CD1c-positive myeloid dendritic cell (primary cell): ENCODE results near the gene ADARB1.

ENCODE experiments used
- DNase-seq: peaks from one replicate; pipeline ENCODE4 v3.0.0-alpha.2; 2016; ENCODE audit errors: extremely low spot score

ADARB1 gene

DNA sequence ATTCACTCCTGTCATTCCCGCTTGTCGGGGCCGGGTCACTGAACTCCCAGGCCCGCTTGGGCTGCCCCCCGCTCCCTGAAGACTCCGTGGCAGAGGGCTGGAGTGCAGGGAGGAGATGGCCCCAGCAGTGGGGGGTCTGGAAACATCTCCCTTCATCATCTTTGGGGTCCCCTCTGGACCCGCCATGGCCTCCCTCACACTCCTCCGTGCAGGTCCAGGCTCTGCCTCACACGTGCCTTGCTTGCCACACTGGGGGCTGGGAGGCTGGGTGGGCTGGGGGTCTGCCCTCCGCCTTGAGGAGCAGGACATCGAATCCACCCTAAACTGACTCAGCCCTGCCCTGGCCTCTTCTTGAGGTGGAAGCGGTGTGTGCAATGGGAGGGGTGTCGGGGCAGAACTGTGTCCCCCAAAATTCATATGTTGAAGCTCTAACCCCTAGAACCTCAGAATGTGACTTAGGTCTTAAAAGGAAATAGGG lies 178.1 kb downstream of the ADARB1 start:
- DNase-seq: no peak

DNA sequence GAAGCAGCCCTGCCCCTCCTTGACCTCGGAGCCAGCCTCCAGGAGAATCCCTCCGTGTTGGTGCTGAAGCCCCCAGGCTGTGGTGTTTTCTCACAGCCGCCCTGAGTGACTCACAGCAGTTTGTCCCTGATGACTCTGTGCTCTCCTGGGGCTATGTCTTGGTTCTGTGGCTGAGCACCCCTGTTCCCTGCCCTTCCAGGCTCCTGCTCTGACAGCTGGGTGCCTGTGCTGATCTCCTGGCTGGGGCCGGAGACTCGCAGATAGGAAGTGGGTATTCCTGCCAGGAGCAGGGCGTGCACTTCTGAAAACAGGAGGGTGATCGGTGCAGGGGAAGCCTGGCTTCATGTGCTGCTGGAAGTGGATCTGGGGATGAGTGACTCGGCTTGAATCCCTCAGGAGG lies 178.8 kb downstream of the ADARB1 start:
- DNase-seq: no peak

DNA sequence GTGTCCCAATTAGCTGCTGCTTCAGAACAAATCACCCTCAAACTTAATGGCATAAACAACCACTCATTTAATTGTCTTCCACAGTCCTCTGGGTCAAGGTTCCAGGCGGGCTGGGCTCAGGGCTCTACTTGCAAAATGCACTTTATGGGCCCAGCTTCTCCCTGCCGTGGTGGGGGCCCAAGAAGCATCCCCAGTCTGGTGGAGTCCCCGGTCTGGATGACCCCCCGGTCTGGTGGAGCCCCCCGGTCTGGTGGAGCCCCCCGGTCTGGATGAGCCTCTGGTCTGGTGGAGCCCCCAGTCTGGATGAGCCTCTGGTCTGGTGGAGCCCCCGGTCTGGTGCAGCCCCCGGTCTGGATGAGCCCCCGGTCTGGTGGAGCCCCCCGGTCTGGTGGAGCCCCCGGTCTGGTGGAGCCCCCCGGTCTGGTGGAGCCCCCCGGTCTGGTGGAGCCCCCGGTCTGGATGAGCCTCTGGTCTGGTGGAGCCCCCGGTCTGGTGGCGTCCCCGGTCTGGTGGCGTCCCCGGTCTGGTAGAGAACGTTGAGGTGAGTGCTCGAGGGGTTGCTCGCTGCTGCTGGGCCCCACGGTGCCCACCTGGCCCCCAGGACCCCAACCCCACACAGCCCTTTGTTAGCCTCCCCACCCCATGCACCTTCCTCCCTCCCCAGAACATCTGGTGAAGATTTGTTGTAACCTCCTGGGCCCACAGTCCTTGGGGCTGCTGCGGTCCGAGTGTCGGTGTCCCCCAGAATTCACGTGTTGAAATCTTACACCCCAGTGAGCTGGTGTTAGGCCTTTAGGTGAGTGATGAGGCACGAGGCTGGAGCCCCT lies 179.5 kb downstream of the ADARB1 start:
- no peak for DNase-seq

DNA sequence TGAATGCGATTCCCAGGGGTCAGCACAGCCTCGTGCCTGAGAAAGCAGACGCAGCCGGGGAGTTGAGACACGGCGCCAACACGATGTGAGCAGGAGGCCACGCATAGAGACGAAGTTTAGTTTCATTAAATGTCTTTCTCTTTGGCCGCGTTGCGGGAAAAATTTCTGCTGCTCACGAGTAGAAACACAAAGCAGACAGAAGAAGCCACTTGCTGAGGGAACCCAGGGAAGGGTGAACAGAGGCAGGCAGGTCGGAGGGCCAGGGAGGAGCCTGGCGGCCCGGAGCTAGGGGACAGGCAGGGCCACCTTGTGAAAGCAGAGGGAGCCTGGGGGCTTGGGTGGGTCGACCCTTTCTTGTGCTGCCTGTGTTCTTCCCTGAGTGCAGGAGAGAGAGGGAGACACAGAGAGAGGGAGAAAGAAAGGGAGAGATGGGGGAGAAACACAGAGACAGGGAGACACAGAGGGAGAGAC lies 180.1 kb downstream of the ADARB1 start:
- DNase-seq: no peak

DNA sequence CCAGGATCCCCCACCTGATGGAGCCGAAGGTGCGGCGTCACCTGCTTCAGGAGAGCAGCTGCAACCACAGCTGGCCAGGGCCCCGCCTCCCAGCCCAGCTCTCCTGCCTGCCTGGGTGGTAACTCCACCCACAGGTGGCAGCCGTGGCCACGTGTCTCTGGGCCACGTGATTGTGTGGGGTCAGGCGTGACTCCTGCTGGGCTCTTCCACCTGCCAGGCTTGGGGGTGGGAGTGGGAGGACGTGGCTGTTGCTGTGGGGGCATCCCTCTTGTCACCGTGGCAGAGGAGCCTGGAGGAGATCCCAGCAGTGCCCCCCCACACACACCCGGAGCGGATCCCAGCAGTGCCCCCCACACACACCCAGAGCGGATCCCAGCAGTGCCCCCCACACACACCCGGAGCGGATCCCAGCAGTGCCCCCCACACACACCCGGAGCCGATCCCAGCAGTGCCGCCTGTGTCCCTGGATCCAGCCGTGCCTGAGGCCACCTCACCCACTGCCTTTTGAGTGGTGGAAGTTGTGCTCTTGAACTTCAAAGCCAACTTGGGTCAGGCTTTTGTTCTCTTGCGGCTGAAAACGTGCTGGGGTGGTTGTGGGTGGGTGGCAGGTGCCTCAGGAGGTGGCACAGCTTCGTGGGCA lies 181.1 kb downstream of the ADARB1 start:
- no peak for DNase-seq

DNA sequence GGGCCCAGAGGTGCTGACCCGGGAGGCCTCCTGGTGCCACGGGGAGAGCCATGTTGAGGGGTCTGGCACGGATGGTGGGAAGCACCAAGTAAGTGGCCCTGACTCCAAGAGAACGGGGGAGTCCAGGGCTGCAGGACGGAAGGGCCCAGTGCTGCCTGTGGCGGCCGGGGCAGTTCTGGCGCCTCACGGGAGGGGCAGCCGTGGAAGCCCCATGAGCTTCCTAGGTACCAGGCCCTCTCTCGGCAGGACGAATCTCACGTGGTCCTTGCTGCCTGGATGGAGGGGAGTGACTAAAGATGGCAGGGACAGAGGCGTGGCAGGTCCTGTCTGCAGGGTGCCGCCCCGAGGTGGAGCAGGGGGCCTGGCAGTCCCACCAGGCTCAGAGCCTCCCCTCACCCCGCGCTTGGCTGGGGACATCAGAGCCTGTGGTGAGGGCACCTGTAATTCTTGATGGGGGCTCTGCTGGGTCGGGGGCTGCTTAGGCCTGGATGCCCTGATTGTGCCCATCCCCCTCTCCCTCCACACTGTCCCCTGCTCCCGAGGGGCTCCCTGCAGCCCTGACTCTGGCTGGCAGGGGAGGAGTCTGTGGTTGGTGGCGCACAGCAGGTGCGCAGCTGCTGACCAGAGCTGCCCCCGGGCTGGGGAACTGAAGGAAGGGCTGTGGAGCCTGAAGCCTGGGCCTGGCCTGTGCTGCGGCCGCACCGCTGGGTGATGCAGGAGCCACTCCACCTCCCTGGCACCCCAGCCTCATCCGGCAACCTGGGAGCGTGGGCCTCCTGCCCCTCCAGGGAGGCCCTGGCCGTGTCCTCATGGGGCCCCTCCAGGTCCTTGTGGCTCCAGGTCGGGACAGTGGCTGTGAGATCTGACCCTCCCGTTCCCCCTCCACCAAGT lies 181.9 kb downstream of the ADARB1 start:
- no peak for DNase-seq

DNA sequence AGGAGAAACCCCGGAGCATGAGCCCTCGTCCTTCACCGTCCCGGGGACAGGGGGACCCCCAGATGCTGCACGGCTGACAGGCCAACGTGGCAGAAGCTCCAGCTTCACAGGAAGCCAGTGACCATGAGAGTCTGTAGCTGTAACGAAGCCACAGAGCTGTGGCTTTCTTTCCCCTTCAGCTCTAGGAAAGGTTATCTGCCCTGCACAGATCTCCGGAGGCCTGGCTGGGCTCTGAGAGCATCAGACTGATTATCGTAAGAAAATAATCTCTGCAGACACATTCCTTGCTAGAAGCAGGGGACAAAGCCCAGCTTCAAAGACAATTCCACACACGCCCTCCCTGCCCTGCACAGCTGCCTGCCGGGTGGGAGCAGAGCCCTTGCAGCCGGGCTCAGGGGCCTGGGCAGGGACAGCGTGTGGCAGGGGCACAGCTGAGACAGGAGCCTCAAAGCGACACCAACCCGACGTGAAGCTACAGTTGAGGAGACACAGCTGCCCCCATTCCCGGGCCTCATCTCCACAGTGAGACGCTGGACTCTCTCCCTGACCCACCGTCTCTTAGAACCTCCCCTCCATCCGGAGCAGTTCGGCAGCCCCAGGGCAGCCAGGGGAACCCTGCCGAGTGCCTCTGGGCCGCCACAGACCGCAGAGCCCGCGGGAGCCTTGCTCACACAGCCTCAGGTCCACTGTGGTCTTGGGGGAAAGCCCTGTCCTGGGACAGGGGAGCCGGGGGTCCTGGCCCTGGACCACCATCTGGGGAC lies 182.7 kb downstream of the ADARB1 start:
- no peak for DNase-seq

DNA sequence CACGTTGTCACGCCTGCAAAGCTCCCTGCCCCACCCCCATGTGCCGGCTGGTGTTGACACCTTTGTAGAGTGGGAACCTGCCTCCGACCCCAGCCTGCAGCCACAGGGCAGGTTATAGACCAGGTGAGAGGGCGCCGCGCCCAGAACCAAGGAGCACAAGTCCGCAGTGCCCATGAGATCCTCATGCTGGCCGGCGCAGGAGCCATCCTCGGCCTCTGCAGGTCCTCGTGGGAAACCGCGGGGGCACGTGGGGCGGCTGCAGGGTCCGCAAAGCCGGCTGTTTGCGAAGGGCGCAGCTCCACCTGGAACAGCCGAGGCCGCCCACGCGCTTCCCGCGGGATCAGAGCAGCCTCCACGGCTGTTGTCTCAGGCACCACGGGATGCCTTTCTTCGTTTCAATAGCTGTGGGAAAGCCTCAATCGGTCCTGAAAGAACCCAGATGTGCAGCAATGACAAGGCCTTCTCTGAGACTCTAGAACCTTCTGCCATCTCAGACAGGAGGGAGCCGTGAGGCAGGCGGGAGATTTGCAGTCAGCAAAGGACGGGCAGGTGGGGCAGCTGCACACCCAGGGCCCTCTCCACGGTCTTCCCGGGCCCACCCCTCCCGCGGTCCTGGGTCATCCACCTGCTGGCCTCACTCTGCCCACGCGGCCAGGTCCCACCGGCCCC lies 183.4 kb downstream of the ADARB1 start:
- no peak for DNase-seq

DNA sequence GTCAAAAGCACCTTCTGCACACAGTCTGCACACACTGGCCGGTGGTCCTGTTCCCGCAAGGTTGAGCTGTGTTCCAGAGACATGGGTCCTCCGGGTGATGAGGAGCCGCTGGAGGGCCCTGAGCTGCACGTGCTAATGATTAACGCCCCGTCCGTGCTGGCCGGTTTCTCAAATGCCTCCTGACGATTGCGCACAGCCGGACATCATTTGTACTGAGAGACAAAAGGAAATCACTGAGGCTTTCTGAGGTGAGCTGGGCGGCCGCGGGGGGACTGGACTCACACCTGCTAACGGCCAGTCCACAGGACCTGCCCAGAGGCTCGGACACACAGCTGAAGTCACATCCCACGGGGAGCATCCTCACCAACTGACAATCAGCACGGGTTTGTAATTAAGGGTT lies 184.1 kb downstream of the ADARB1 start:
- DNase-seq: no peak

DNA sequence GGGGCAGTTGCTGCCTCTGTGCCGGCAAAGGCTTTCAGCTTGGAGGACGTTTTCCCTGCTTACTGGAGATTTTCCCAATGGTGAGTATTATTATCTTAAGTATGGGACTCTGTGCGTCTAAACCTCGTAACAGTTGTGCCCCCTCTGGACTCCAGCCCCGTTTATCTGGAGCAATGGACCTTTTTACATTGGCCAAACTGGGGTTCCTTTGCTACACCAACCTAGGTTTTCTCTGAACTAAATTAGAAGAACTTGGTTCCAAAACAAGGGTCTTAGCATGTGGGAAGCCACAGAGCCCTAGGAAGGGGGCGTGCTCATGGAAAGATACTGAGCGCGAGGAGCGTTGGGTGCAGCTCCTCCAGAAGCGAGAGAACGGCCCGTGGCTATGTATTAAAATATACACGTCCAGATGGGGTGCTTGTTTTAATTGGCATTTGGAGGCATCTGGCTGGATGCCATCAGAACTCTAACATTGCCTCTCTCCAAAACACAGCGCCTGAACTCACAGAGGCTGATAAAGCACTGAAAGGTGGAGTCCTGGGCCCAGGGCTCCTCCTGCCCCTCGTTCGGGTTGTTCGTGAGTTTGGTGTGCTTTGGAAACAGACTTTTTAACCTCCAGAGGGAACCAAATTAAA lies 184.9 kb downstream of the ADARB1 start:
- DNase-seq: no peak

DNA sequence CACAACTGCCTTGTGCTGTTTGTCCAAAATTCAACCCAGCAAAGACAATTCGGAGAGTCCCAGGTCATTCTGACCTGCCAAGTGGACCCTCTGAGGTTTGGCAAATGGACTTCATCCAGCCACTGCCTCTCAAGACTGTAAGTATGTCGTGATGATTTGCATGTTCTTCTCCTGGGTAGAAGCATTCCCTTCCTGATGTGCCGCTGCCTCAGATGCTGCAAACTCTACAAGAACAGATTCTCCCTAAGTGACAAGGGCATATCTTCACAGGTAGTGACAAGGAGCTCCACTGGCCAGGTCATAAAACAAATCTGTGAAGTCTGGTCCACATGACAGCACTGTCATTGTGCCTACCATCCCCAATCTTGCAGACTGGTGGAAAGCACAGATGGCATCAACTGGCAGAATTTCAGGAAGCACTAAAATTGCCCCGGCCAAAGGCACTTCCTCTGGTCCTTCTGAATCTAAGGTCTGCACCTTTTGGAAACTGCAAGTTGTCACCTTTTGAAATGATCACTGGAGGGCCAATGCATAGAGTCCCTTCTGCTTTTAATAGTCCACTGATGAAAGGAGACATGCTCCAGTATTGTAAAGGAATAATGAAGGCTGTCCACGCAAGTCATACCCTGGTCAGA lies 185.9 kb downstream of the ADARB1 start:
- DNase-seq: no peak

DNA sequence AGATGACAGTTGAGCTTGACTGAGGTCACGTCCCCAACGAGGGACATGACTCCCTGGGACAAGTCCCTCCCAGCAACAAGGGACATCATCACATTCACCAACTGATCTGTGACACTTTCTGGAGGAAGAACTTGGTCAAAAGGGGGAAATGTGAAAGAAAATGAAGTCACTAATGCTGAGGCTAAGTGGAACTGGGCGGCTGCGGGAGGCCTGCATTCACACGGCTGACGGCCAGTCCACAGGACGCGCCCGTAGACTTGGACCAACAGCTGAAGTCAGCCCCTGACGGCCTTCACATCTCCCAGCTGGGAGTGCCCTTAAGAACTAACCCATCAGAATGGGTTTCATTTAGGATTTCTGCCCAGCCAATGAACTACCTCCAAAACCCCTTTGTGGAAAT lies 186.7 kb downstream of the ADARB1 start:
- DNase-seq: peak; percentile 5

DNA sequence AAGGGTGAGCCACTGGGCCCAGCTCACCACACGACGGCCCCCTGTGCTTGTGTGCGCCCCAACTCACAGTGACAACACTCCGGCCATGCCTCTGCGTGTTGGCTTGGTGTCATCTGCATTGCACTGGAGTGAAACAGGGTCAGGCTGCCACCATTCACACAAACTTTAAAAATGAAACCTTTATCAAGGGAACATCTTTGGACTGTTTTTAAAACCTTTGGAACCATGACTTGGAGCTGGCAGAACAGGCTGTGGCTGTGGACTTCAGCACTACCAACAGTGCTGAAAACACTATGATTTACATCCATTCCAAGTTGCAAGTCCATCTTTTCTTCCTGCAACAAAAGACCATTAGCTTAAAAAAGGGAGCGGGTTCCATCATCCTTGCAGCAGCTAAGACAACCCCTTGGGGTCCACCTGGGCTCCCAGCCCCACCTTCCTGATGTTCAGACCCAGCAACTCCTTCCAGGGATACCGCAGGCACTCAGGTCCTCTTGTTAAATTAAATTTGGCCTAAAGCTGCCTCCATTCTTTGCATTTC lies 187.7 kb downstream of the ADARB1 start:
- DNase-seq: no peak

DNA sequence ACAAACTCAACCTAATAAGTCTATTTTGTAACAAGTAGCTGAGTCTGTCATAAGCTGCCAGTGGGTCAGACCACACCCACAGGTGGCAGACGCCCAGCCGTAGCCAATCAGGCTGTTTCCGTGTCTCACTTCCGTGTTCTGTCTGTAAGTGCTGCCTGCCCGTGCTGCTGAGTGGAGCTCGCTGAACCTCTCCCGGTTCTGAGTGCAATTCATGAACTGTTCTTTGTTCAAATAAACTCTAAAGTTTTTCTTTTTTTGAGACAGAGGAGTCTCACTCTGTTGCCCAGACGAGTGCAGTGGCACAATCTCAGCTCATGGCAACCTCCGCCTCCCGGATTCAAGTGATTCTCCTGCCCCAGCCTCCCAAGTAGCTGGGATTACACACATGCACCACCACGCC lies 188.2 kb downstream of the ADARB1 start:
- no peak for DNase-seq

DNA sequence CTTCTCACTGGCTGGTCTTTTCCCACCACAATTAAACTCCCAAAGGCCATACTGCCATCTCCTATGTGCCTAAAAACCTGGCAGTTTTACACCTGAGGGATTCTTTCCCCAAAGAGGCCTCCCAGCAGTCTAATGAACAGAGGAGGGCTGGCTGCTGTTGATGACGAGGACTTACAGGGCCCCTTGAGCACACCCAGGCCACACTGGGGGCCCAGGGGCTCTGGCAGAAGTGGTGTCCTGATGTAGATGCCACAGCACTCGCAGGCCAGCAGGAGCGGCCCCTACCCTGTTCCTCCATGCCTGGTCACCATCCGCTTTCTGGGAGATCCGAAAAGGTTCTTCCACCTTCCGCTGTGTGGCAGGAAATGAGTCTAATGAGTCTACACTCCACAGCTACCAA lies 189.2 kb downstream of the ADARB1 start:
- DNase-seq: no peak

DNA sequence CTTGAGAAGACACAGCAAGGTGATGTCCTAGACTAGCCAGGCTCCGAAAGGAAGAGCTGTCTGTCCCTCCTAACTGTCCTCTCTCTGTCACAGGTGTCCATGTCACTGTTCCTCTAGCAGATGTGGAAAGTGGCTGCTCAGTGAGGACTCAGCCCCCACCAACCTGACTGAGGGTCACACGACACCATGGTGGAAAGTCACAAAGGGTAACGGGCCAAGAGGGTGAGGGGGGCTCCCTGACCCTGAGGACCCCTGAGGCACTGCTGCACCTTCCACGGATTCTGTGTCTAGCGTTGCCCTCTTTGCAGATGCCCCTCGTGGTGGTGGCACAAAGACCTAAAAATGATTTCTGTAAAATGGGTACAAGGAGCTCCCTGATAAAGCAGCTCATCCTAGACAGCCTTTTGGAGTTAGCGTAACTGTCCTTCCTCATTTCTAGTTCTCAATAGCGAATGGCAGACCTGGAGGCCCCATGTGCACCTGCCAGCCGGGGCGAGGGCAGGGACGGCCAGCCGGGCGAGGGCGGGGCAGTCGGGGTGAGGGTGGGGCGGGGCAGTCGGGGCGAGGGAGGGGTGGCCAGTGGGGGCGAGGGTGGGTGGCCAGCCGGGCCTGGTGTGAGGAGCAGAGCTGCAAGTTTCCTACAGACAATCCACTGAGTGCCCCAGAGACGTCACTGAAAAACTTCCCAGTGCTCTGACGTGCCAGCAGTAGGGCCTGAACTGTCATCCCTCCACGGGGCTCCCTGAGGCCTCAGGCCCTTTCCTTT lies 189.9 kb downstream of the ADARB1 start:
- no peak for DNase-seq

DNA sequence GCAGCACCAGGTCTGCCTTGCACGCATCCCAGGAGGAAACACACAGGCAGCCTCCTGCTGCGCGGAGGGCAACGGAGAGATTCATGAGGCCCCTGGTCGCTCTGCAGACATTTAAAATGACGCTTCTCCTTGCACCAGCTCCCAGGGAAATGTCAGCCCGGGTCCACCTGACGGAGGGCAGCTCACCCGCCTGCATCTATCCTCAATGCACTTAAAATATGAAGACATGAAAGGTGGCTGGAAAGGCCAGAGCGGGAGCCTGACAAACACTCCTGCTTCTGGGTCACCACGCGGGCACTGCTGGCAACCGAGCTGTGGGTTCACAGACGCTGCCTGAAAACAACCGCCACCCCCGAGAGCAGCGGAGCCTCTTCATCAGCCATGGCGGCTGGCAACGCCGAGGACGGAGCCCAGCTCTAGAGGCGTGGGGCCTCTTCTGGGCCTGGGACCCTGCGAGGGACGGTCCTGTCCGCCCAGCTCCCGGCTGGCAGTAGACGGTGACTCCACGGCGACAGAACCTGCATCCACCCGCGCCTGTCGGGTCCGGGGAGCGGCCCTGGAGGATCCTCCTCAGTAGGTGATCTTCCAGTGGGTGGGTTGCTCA lies 190.6 kb downstream of the ADARB1 start:
- no peak for DNase-seq

DNA sequence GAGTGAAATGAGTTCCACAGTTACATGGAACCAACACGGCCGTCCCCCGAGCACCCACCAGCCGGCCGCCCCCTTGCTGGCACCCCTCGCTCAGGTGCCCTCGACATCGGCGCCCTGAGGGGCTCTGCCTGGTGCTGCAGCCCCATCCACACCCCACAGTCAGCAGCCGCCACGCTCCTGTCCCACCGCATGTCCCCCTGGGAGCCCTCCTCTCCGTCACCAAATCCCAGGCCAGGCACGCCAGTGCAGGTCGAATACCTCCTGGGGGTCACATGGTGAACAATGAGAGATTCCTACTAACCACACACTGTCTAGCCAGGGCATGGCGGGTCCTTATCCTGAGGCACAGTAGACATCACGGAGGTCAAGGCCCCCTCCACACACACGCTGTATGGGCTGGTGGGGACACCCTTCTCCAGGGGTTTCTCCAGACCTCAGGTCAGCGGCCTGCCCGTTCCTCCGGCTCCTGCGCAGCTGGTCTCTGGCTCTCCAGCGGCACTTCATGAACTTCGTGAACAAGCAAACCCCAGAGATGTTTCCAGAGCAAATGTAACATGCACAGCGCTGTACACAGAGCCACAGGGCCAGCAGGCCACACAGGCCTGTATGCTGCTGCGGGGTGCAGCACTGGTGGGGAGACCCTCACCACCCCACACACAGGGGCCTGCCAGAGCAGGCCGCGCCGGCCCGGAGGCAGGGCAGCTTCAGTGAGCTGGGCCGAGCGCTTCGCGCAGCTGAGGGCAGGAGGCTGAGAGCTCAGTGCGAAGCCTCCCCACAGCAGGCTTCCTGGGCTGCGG lies 191.5 kb downstream of the ADARB1 start:
- DNase-seq: no peak
